Measurements from ENCODE around the gene DSTN.

The DSTN gene

DNA sequence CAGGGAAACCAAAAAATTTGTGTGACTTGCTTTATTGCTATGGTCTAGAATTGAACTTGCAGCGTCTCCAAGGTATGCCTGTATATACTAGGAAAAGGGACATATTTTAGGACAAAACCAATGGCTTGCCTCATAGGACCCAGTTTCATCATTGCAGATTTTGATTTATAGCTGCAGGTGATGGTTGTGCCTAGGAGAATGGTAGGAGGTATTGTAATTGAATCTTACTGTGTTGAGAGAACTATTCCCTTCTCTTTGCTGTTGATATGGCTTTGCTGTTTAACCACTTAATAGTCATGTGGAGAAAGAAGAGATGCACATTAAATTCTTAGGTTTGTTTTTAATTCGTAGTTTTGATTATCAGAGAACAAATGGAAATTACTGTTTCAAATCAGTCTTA lies 16.4 kb downstream of the DSTN start:
- DNase-seq (ENCODE audit: insufficient read length) (no peak), FAIRE-seq (no peak)
- TF ChIP-seq POLR2AphosphoS5 (IDR thresholded peaks at IDR 0.05; ENCODE audit: low read depth, low read length) (no peak), TAF1 (IDR thresholded peaks at IDR 0.05; ENCODE audit: borderline replicate concordance, low read depth, low read length) (no peak), POLR2A (IDR thresholded peaks at IDR 0.05; ENCODE audit: low read depth, low read length) (no peak)

- no peak for DNase-seq (ENCODE audit: insufficient read length)
- FAIRE-seq = no peak
- no peak for TF ChIP-seq POLR2AphosphoS5 (IDR thresholded peaks at IDR 0.05; ENCODE audit: low read depth, low read length)
- TF ChIP-seq TAF1 (IDR thresholded peaks at IDR 0.05; ENCODE audit: borderline replicate concordance, low read depth, low read length) = no peak
- no peak for TF ChIP-seq POLR2A (IDR thresholded peaks at IDR 0.05; ENCODE audit: low read depth, low read length)
Observed at GRCh38 chr20:17587148-17587547, 17.3 kb downstream of the DSTN start.

DNA sequence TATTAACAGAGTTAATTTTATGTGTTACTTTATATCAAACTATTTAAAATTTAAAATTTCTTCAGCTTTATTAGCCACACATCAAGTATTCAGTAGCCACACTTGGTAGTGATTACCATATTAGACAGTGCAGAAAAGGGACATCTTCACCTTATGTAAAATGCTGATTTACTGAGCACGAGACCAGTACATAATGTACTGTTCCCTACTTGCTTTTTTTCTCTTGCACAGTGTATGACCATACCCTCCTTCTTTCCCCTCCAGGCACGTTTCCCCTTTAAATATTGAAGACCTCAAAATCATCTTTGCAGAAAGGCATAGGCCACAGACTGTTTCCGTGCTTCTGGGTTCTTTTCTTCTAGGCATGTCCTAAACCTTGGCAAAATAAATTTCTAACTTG lies 17.9 kb downstream of the DSTN start:
- TF ChIP-seq POLR2A (IDR thresholded peaks at IDR 0.05; ENCODE audit: low read depth, low read length) (no peak), TAF1 (IDR thresholded peaks at IDR 0.05; ENCODE audit: borderline replicate concordance, low read depth, low read length) (no peak), POLR2AphosphoS5 (IDR thresholded peaks at IDR 0.05; ENCODE audit: low read depth, low read length) (no peak)
- FAIRE-seq (no peak), DNase-seq (ENCODE audit: insufficient read length) (no peak)

GRCh38 chr20:17589161-17589834 lies 19.4 kb downstream of the DSTN start:
- TF ChIP-seq POLR2AphosphoS5 (IDR thresholded peaks at IDR 0.05; ENCODE audit: low read depth, low read length) (no peak), POLR2A (IDR thresholded peaks at IDR 0.05; ENCODE audit: low read depth, low read length) (no peak), TAF1 (IDR thresholded peaks at IDR 0.05; ENCODE audit: borderline replicate concordance, low read depth, low read length) (no peak)
- no peak for DNase-seq (ENCODE audit: insufficient read length)
- FAIRE-seq = no peak

DNA sequence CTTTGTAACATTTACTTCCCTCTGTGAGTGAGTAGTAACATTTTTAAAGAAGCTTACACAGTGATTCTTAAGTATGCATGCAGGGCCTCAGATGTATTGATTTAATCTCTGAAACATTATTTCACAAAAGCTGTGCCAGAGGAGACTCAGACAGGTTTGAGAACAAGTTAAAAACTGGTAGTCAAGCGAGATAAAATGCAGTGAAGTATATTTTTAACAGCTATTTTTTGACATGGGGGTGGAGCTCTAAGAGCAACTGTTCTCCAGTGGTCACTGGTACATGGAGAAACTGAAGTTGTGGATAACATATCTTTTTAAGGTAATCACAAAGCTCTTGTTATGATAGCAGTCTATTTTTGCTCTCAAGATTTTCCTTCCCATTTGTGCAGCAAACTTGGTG lies 20.4 kb downstream of the DSTN start:
- FAIRE-seq (no peak), DNase-seq (ENCODE audit: insufficient read length) (no peak)
- TF ChIP-seq POLR2A (IDR thresholded peaks at IDR 0.05; ENCODE audit: low read depth, low read length) (no peak), POLR2AphosphoS5 (IDR thresholded peaks at IDR 0.05; ENCODE audit: low read depth, low read length) (no peak), TAF1 (IDR thresholded peaks at IDR 0.05; ENCODE audit: borderline replicate concordance, low read depth, low read length) (no peak)

DNA sequence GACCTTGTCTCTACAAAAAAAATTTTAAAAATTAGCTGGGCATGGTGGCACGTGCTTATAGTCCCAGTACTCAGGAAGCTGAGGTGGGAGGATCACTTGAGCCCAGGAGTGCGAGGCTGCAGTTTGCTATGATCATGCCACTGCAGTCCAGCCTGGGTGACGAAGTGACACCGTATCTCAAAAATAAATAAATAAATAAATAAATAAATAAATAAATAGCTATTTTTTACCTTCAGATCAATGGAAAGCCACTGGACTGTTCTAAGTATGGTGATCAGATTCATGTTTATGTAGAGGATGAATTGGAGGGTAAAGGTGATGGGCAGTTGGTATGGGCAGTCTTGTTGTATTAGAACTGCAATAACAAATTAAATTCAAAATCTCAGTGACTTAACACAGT lies 24.0 kb downstream of the DSTN start:
- no peak for DNase-seq (ENCODE audit: insufficient read length)
- FAIRE-seq = no peak
- TF ChIP-seq POLR2AphosphoS5 (IDR thresholded peaks at IDR 0.05; ENCODE audit: low read depth, low read length) (no peak), TAF1 (IDR thresholded peaks at IDR 0.05; ENCODE audit: borderline replicate concordance, low read depth, low read length) (no peak), POLR2A (IDR thresholded peaks at IDR 0.05; ENCODE audit: low read depth, low read length) (no peak)

GRCh38 chr20:17594443-17594842 lies 24.6 kb downstream of the DSTN start:
- no peak for TF ChIP-seq TAF1 (IDR thresholded peaks at IDR 0.05; ENCODE audit: borderline replicate concordance, low read depth, low read length)
- no peak for FAIRE-seq
- DNase-seq (ENCODE audit: insufficient read length) = no peak

- FAIRE-seq (no peak), DNase-seq (ENCODE audit: insufficient read length) (no peak)
Observed at GRCh38 chr20:17595856-17596255, 26.0 kb downstream of the DSTN start.

GRCh38 chr20:17598013-17598550 lies 28.2 kb downstream of the DSTN start:
- TF ChIP-seq POLR2A (IDR thresholded peaks at IDR 0.05; ENCODE audit: low read depth, low read length) (no peak), POLR2AphosphoS5 (IDR thresholded peaks at IDR 0.05; ENCODE audit: low read depth, low read length) (no peak), TAF1 (IDR thresholded peaks at IDR 0.05; ENCODE audit: borderline replicate concordance, low read depth, low read length) (no peak)
- FAIRE-seq (no peak), DNase-seq (ENCODE audit: insufficient read length) (no peak)

More at GRCh38 chr20:17595856-17596255, 26.0 kb downstream of the DSTN start:
- TF ChIP-seq TAF1 (IDR thresholded peaks at IDR 0.05; ENCODE audit: borderline replicate concordance, low read depth, low read length) (no peak), POLR2AphosphoS5 (IDR thresholded peaks at IDR 0.05; ENCODE audit: low read depth, low read length) (no peak), POLR2A (IDR thresholded peaks at IDR 0.05; ENCODE audit: low read depth, low read length) (no peak)

DNA sequence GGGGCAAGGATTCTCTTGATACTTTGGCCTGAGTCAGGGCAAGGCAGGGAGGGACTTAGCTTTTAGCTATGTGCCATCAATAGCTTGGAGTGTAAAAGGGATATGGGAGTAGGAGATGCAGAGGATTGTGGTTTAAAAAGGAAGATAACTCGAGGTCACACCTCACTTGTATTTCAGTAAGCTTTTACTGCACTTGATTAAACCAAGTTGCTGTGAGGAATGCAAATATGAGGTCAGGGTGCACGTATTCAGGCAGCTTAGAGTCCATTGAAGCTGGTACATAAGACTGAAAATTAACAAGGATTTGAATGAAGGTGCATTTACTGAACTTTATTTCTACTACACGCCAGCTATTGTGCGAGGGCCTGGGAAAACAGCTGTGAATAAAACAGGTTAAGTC lies 32.1 kb downstream of the DSTN start:
- DNase-seq (ENCODE audit: insufficient read length) (no peak), FAIRE-seq (peak; percentile 27)
- TF ChIP-seq TAF1 (IDR thresholded peaks at IDR 0.05; ENCODE audit: borderline replicate concordance, low read depth, low read length) = no peak
- no peak for TF ChIP-seq POLR2AphosphoS5 (IDR thresholded peaks at IDR 0.05; ENCODE audit: low read depth, low read length)
- no peak for TF ChIP-seq POLR2A (IDR thresholded peaks at IDR 0.05; ENCODE audit: low read depth, low read length)

- FAIRE-seq (no peak), DNase-seq (ENCODE audit: insufficient read length) (no peak)
- TF ChIP-seq POLR2A (IDR thresholded peaks at IDR 0.05; ENCODE audit: low read depth, low read length) = no peak
- no peak for TF ChIP-seq TAF1 (IDR thresholded peaks at IDR 0.05; ENCODE audit: borderline replicate concordance, low read depth, low read length)
- no peak for TF ChIP-seq POLR2AphosphoS5 (IDR thresholded peaks at IDR 0.05; ENCODE audit: low read depth, low read length)
Observed at GRCh38 chr20:17602493-17602892, 32.6 kb downstream of the DSTN start.

- no peak for FAIRE-seq
- no peak for TF ChIP-seq POLR2A (IDR thresholded peaks at IDR 0.05; ENCODE audit: low read depth, low read length)
- DNase-seq (ENCODE audit: insufficient read length) = no peak
Observed at GRCh38 chr20:17605131-17605660, 35.3 kb downstream of the DSTN start.
